ENCODE measurements around the gene NCOA5. TPM values are rescaled to one million over a fixed set of nuclear protein-coding genes. Genes with fewer than 3 reads are reported as not detected.
A peak's percentile ranks its signal among the peaks of the same experiment; 100 is the strongest.

The NCOA5 gene
- total RNA-seq: 10 to 100 TPM; 26.2 to 27.3 TPM

DNA sequence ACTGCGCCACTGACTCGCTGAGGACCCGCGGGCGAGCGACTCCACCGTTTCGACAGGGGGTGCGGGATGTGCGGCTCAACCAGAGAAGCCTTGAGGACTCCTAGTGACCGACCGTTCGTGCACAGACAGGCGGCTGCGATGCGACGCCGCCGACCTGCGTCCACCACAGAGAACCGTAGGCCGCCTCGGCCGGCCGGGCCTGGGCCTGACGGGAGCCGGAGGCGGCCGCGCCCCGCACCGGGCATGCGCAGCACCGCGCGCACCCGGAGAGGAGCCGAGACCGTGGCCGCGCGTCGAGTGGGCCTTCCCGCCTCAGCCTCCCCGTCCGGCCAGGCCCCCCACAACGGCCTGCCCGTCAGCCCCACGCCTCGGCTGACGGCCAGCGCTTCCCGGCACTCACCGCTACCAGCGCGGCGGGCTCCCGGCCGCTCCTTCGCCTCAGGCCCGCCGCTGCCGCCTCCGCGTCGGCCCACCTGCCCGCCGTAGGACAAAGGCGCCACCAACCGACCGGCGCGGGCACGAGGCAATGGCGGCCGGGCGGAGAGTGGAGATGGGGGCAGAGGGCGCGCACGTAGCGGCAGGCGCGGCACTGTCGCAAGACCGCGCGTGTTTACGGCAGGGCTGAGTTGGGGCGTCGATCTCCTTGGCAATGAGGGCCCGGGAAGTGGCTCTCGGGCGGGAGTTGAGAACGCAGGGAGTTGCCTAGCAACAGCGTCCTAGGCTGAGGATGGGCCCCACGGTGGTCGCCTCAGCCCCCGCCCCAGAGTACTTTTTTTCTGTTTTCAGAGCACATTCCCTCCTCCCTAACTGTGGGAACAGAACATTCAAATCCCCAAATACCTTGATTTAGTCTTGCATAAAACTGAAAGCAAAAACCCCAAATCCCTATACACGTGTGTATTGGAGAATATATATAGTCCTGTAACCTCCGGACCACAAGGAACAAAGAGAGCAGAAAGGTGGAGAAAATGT is at the start of gene NCOA5:
Gene NCOA5, minus strand, starts transcription at position 546 of the 972 bp plus-strand sequence. CDS start 10,538 bp downstream, outside the sequence.
- Mint-ChIP-seq H3K4me3 (peak within 1 kb of the TSS; percentile 87), H3K4me1 (peaks cover 45% of the 10 kb centered on the region), H3K9me3 (no peaks in the 10 kb centered on the region), H3K27me3 (no peaks in the 10 kb centered on the region), H3K27ac (peak within 1 kb of the TSS; percentile 86), H3K36me3 (peaks cover 3% of the 10 kb centered on the region)
- DNase-seq: peak; percentile 96

GRCh38 chr20:46139266-46139889 is 49.6 kb upstream of the NCOA5 start:
- no peak for DNase-seq
- Mint-ChIP-seq H3K36me3 (no peaks in the 10 kb centered on the region), H3K27ac (no peak overlapping the region), H3K27me3 (peaks cover 43% of the 10 kb centered on the region), H3K9me3 (no peaks in the 10 kb centered on the region), H3K4me1 (no peaks in the 10 kb centered on the region), H3K4me3 (no peak overlapping the region)

GRCh38 chr20:46137816-46138215 is 48.1 kb upstream of the NCOA5 start:
- Mint-ChIP-seq H3K36me3 (no peaks in the 10 kb centered on the region), H3K27ac (no peak overlapping the region), H3K9me3 (no peaks in the 10 kb centered on the region), H3K4me1 (no peaks in the 10 kb centered on the region), H3K4me3 (no peak overlapping the region), H3K27me3 (peaks cover 49% of the 10 kb centered on the region)
- no peak for DNase-seq

- H3K36me3 Mint-ChIP-seq: no peaks in the 10 kb centered on the region
- H3K4me3 Mint-ChIP-seq: no peak overlapping the region
- H3K27me3 Mint-ChIP-seq: peaks cover 51% of the 10 kb centered on the region
- H3K9me3 Mint-ChIP-seq: no peaks in the 10 kb centered on the region
- DNase-seq: no peak
- peaks cover 1% of the 10 kb centered on the region for H3K4me1 Mint-ChIP-seq
- H3K27ac Mint-ChIP-seq: peak overlapping the region; percentile 9
These were observed 46.3 kb upstream of the NCOA5 start for GRCh38 chr20:46135856-46136633.

DNA sequence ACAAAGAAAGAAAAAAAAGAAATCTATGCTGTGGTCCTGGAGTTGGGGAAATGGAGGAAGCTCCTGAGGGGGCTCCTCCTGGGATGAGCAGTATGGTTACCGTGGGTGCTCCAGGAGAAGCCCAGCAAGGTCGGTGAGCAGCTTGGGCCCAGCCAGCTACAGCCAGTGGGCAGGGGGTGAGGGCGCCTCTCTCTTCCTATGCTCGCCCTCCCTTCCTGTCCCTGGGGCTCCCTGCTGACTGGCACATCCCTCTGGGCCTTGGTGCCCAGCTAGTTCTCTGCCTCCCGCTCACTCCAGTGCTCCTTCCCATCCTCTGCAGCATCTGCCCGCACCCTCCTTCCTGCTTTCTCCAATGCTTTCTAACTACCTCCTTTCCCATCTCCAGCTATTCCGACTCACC is 45.0 kb upstream of the NCOA5 start:
- Mint-ChIP-seq H3K36me3 (no peaks in the 10 kb centered on the region), H3K27me3 (peaks cover 54% of the 10 kb centered on the region), H3K4me3 (no peak overlapping the region), H3K27ac (no peak overlapping the region), H3K4me1 (peaks cover 1% of the 10 kb centered on the region), H3K9me3 (no peaks in the 10 kb centered on the region)
- DNase-seq: no peak

DNA sequence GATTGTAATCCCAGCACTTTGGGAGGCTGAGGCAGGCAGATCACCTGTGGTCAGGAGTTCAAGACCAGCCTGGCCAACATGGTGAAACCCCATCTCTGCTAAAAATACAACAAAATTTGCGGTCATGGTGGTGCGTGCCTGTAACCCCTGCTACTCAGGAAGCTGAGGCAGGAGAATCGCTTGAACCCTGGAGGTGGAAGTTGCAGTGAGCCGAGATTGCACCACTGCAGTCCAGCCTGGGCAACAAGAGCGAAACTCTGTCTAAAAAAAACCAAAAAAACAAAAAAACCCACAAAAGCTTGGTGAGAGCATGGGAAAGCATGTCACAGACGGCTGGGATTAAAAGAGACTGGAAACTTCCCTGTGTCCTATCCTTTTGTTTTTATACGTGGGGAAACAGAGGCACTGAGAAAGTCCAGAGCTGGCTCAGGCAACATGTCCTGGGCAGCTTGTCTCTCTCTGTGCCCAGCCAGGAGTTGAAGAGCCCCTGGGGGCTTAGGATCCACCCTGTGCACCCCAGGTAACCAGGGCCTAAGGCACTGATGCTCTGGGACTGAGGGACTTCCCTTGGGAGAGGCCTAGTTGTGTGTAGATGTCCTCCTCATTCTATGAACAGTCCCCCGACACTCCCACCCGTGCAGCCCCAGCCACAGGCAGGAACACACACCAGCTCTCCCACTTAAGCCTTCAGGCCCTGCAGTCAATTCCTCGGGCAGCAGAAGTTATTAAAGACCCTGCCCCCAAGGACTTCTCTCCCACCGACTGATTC is 44.3 kb upstream of the NCOA5 start:
- H3K27ac Mint-ChIP-seq: no peak overlapping the region
- peaks cover 1% of the 10 kb centered on the region for H3K4me1 Mint-ChIP-seq
- DNase-seq: no peak
- H3K9me3 Mint-ChIP-seq: no peaks in the 10 kb centered on the region
- no peak overlapping the region for H3K4me3 Mint-ChIP-seq
- H3K36me3 Mint-ChIP-seq: no peaks in the 10 kb centered on the region
- H3K27me3 Mint-ChIP-seq: peaks cover 54% of the 10 kb centered on the region

GRCh38 chr20:46132705-46133120 is 43.0 kb upstream of the NCOA5 start:
- DNase-seq: peak; percentile 68
- H3K27ac Mint-ChIP-seq: no peak overlapping the region
- peaks cover 1% of the 10 kb centered on the region for H3K4me1 Mint-ChIP-seq
- no peaks in the 10 kb centered on the region for H3K9me3 Mint-ChIP-seq
- no peak overlapping the region for H3K4me3 Mint-ChIP-seq
- no peaks in the 10 kb centered on the region for H3K36me3 Mint-ChIP-seq
- peaks cover 48% of the 10 kb centered on the region for H3K27me3 Mint-ChIP-seq

- Mint-ChIP-seq H3K27ac (no peak overlapping the region), H3K4me1 (peaks cover 1% of the 10 kb centered on the region), H3K36me3 (no peaks in the 10 kb centered on the region), H3K27me3 (peaks cover 40% of the 10 kb centered on the region), H3K4me3 (no peak overlapping the region), H3K9me3 (no peaks in the 10 kb centered on the region)
- no peak for DNase-seq
These were observed 41.6 kb upstream of the NCOA5 start for GRCh38 chr20:46131396-46131795.

- peaks cover 32% of the 10 kb centered on the region for H3K27me3 Mint-ChIP-seq
- H3K9me3 Mint-ChIP-seq: no peaks in the 10 kb centered on the region
- no peak overlapping the region for H3K4me3 Mint-ChIP-seq
- H3K4me1 Mint-ChIP-seq: peaks cover 1% of the 10 kb centered on the region
- H3K36me3 Mint-ChIP-seq: no peaks in the 10 kb centered on the region
- no peak overlapping the region for H3K27ac Mint-ChIP-seq
- no peak for DNase-seq
These were observed 40.8 kb upstream of the NCOA5 start for GRCh38 chr20:46130534-46130933.

- Mint-ChIP-seq H3K9me3 (no peaks in the 10 kb centered on the region), H3K27ac (peak overlapping the region; percentile 20), H3K4me3 (no peak overlapping the region), H3K4me1 (peaks cover 1% of the 10 kb centered on the region), H3K36me3 (no peaks in the 10 kb centered on the region), H3K27me3 (peaks cover 31% of the 10 kb centered on the region)
- DNase-seq: no peak
These were observed 40.3 kb upstream of the NCOA5 start for GRCh38 chr20:46129955-46130481.

DNA sequence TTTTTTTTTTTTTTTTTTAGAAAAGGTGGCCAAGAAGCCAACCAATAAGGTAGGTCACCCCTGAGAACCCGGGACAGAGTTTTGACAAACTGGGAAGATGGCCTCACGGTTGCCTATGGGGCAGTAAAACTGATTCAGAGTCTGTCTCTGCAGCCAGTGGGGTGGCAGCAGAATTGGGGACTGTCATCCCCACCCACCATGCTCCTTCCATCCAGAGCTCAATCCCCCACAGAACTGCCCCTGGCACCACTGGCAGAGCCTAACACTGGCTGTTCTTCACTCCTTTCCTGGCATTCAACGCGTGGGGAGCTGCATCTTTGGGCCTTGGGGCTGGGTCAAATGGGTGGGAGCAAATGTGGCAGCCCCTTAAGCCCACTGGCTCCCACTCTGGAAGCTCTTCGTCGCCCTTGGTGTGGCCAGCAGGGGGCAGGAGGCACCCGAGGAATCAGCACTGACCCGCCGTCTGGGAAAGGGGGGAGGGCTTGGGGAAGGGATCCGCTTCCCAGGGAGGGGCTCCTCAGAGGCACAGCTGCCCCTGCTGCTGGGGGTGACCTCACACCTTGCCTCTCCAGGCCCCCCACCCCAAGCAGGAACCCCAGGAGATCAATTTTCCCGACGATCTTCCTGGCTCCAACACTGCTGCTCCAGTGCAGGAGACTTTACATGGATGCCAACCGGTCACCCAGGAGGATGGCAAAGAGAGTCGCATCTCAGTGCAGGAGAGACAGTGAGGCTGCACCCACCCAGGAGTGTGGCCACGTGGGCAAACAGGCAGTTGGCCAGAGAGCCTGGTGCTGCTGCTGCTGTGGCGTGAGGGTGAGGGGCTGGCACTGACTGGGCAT is 38.8 kb upstream of the NCOA5 start:
- H3K4me3 Mint-ChIP-seq: no peak overlapping the region
- H3K9me3 Mint-ChIP-seq: no peaks in the 10 kb centered on the region
- peaks cover 1% of the 10 kb centered on the region for H3K4me1 Mint-ChIP-seq
- no peak for DNase-seq
- no peaks in the 10 kb centered on the region for H3K36me3 Mint-ChIP-seq
- H3K27ac Mint-ChIP-seq: no peak overlapping the region
- peaks cover 25% of the 10 kb centered on the region for H3K27me3 Mint-ChIP-seq

DNA sequence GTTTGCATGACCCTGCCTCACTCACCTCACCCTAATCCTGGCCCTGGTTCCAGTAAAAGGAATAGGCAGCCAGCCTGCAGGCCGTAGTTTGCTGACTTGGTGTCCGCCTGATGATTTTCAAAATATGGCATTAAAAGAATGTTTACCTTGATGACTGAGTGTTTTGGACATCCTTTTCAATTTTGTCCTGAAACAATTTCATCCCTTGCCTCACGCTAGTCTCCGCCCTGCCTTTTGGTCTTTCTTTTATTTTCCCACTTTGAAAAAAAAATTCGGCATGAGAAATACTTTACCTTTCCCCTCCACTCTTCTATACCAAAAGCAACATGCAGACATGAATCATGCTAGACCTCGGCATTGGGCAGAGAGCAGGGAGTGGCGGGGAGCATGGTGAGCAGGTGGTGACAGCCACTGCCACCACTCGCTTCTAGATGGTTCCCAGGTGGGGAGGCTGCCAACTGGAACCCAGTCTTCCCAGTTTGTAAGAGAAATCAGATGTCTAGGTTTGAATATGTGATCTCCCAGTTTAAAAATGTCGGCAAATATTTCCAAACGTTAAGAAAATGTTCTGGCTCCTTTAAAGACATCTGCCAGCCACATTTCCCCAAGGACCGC is 37.7 kb upstream of the NCOA5 start:
- H3K9me3 Mint-ChIP-seq: no peaks in the 10 kb centered on the region
- peaks cover 16% of the 10 kb centered on the region for H3K27me3 Mint-ChIP-seq
- H3K4me1 Mint-ChIP-seq: peaks cover under 1% of the 10 kb centered on the region
- H3K36me3 Mint-ChIP-seq: peaks cover 1% of the 10 kb centered on the region
- H3K27ac Mint-ChIP-seq: no peak overlapping the region
- DNase-seq: no peak
- no peak overlapping the region for H3K4me3 Mint-ChIP-seq

DNA sequence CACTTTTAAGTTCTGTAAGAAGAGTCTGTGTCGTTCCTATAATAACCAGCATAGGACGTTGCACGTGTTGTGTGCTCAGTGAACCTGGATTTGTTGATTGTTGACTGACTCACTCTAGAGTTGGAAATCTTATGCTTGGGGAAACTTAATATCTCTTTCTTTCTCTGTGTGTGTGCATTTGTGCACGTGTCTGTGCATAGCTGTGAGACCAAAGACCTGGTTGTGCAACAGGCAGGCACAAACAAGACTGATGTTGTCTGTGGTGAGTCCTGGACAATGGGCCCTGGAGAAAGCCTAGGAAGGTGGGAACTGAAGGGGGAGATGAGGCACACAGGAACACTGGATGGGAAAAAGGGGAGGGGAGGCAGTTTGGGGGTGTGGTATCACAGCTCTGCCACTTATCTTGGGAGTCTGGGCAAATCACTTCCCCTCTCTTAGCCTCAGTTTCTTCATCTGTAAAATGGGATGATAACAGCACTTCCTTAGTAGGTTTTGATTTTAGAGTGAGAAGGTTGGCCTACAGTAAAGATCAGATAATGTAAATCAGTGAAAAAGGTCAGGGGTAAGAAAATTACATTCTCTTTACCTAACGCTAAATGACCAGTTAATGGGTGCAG is 36.8 kb upstream of the NCOA5 start:
- H3K4me1 Mint-ChIP-seq: no peaks in the 10 kb centered on the region
- H3K27me3 Mint-ChIP-seq: peaks cover 9% of the 10 kb centered on the region
- DNase-seq: no peak
- no peak overlapping the region for H3K4me3 Mint-ChIP-seq
- no peak overlapping the region for H3K27ac Mint-ChIP-seq
- H3K36me3 Mint-ChIP-seq: peaks cover 1% of the 10 kb centered on the region
- H3K9me3 Mint-ChIP-seq: no peaks in the 10 kb centered on the region
